ENCODE results near the gene C14orf132.

DNA sequence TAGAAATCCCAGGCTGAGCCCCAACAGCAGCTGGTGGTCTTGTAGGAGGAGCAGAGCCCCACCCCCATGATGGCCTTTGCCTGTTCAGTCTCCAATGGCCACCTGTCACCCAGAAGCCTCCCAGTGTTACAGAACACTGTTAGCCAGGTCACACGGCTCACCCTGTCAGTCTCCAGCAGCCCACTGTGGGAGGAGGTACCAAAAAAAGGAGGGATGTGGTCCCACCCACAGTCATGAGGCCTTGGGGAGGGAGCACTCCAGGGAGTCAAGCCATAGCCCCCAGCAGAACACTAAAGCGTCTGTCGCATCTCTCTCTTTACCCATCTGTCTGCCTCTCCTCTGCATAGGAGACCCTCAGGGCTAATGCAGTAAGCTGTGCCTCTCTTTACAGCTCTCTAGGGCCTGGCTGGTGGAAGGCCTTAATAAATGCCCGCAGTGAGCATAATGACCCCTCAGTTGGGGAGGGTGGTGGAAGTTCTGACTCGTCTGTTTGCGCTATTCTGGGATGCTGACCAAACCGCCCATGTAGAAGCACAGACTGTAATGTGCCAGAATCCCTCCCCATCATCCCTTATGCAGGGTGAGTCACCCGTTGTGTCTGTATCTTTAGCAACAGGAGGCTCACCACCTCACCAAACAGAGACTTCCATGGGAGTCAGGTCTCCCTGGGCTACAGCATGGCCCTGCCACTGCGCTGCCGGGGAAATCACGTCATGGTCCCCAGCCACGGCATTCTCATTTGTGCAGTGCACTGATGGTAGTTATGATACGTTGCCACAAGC lies 14.6 kb downstream of the C14orf132 start:
- TF ChIP-seq, protein P1, sequence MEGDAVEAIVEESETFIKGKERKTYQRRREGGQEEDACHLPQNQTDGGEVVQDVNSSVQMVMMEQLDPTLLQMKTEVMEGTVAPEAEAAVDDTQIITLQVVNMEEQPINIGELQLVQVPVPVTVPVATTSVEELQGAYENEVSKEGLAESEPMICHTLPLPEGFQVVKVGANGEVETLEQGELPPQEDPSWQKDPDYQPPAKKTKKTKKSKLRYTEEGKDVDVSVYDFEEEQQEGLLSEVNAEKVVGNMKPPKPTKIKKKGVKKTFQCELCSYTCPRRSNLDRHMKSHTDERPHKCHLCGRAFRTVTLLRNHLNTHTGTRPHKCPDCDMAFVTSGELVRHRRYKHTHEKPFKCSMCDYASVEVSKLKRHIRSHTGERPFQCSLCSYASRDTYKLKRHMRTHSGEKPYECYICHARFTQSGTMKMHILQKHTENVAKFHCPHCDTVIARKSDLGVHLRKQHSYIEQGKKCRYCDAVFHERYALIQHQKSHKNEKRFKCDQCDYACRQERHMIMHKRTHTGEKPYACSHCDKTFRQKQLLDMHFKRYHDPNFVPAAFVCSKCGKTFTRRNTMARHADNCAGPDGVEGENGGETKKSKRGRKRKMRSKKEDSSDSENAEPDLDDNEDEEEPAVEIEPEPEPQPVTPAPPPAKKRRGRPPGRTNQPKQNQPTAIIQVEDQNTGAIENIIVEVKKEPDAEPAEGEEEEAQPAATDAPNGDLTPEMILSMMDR (IDR thresholded peaks at IDR 0.05), result no peak
- TF ChIP-seq EP300 (IDR thresholded peaks at IDR 0.05) (no peak), POLR2A (IDR thresholded peaks at IDR 0.05) (no peak)
